H9 (cell line): ENCODE data around the gene CD4. TPM values are rescaled to one million over a fixed set of nuclear protein-coding genes. Genes with fewer than 3 reads are reported as not detected.

Source experiments
- DNase-seq: peaks from one replicate; pipeline ENCODE4 v3.0.0-alpha.2; 2017
- H2AFZ ChIP-seq: one replicate; pipeline ENCODE4 v1.6.1; 2013; ENCODE audit warnings: mild to moderate bottlenecking, low read length, control low read depth, moderate library complexity
- H2AK5ac ChIP-seq: 2 replicates; pipeline ENCODE4 v1.6.1; 2013; ENCODE audit warnings: low read length, control low read depth, mixed read lengths; ENCODE audit not compliant: insufficient read length
- H2BK120ac ChIP-seq: one replicate; pipeline ENCODE4 v1.6.1; 2013; ENCODE audit warnings: low read depth, mild to moderate bottlenecking, low read length, control low read depth, inconsistent platforms; ENCODE audit not compliant: poor library complexity, severe bottlenecking
- H2BK12ac ChIP-seq: 2 replicates; pipeline ENCODE4 v1.6.1; 2013; ENCODE audit warnings: low read length, control low read depth, mixed read lengths, low read depth; ENCODE audit not compliant: insufficient read length
- H2BK15ac ChIP-seq: 2 replicates; pipeline ENCODE4 v1.6.1; 2013; ENCODE audit warnings: low read depth, low read length, control low read depth
- H2BK20ac ChIP-seq: one replicate; pipeline ENCODE4 v1.6.1; 2013; ENCODE audit warnings: low read depth, mild to moderate bottlenecking, low read length, control low read depth, inconsistent platforms; ENCODE audit not compliant: poor library complexity, severe bottlenecking
- H2BK5ac ChIP-seq: 2 replicates; pipeline ENCODE4 v1.6.1; 2013; ENCODE audit warnings: low read length, control low read depth, mixed read lengths; ENCODE audit not compliant: insufficient read length
- H3K14ac ChIP-seq: 2 replicates; pipeline ENCODE4 v1.6.1; 2013; ENCODE audit warnings: low read length, control low read depth; ENCODE audit not compliant: insufficient read depth
- H3K18ac ChIP-seq: 2 replicates; pipeline ENCODE4 v1.6.1; 2013; ENCODE audit warnings: low read depth, mild to moderate bottlenecking, mixed read lengths, low read length, control low read depth; ENCODE audit not compliant: insufficient read length
- H3K23ac ChIP-seq: 2 replicates; pipeline ENCODE4 v1.6.1; 2013; ENCODE audit warnings: low read length, control low read depth, mixed read lengths, low read depth; ENCODE audit not compliant: insufficient read length
- H3K23me2 ChIP-seq: 2 replicates; pipeline ENCODE4 v1.6.1; 2013; ENCODE audit warnings: low read depth, mild to moderate bottlenecking, mixed read lengths, low read length, control low read depth; ENCODE audit not compliant: insufficient read length, poor library complexity, severe bottlenecking
- H3K27ac ChIP-seq: 2 replicates; pipeline ENCODE4 v1.5.1; 2013; ENCODE audit warnings: low read length, control low read depth, mixed read lengths, low read depth; ENCODE audit not compliant: insufficient read length
- H3K27me3 ChIP-seq: 2 replicates; pipeline ENCODE4 v1.6.1; 2013; ENCODE audit warnings: low read length, control low read depth, inconsistent platforms; ENCODE audit not compliant: insufficient read depth
- H3K4ac ChIP-seq: 2 replicates; pipeline ENCODE4 v1.6.1; 2013; ENCODE audit warnings: low read depth, mild to moderate bottlenecking, control low read depth, inconsistent platforms, low read length, moderate library complexity
- H3K4me1 ChIP-seq: 2 replicates; pipeline ENCODE4 v1.6.1; 2013; ENCODE audit warnings: low read length, control low read depth, inconsistent platforms; ENCODE audit not compliant: insufficient read depth
- H3K4me2 ChIP-seq: 2 replicates; pipeline ENCODE4 v1.6.1; 2013; ENCODE audit warnings: low read length, control low read depth, mixed read lengths; ENCODE audit not compliant: insufficient read length, insufficient read depth
- H3K56ac ChIP-seq: 2 replicates; pipeline ENCODE4 v1.6.1; 2013; ENCODE audit warnings: low read depth, mild to moderate bottlenecking, mixed read lengths, low read length, control low read depth; ENCODE audit not compliant: insufficient read length
- H3K79me1 ChIP-seq: 2 replicates; pipeline ENCODE4 v1.6.1; 2013; ENCODE audit warnings: low read depth, mild to moderate bottlenecking, moderate library complexity, low read length, control low read depth, inconsistent platforms; ENCODE audit not compliant: insufficient read depth, poor library complexity, severe bottlenecking
- H3K79me2 ChIP-seq: 2 replicates; pipeline ENCODE4 v1.6.1; 2013; ENCODE audit warnings: low read length, control low read depth, inconsistent platforms; ENCODE audit not compliant: insufficient read depth
- H3K9ac ChIP-seq: 2 replicates; pipeline ENCODE4 v1.6.1; 2013; ENCODE audit warnings: low read length, control low read depth, mixed read lengths; ENCODE audit not compliant: insufficient read length; ENCODE audit errors: extremely low read depth
- H3K9me3 ChIP-seq: one replicate; pipeline ENCODE4 v1.6.1; 2013; ENCODE audit warnings: low read depth, low read length, inconsistent platforms; ENCODE audit not compliant: control insufficient read depth
- H3T11ph ChIP-seq: one replicate; pipeline ENCODE4 v1.6.1; 2013; ENCODE audit warnings: mild to moderate bottlenecking, low read length, control low read depth, inconsistent platforms
- H4K20me1 ChIP-seq: one replicate; pipeline ENCODE4 v1.6.1; 2013; ENCODE audit not compliant: control insufficient read depth, insufficient read length, insufficient read depth
- H4K5ac ChIP-seq: 2 replicates; pipeline ENCODE4 v1.6.1; 2013; ENCODE audit warnings: low read depth, mild to moderate bottlenecking, mixed read lengths, low read length, control low read depth; ENCODE audit not compliant: insufficient read length
- H4K8ac ChIP-seq: replicated peaks from 2 replicates; pipeline ENCODE4 v1.6.1; 2013; ENCODE audit warnings: low read length, control low read depth, mixed read lengths, low read depth; ENCODE audit not compliant: insufficient read length
- H4K91ac ChIP-seq: 2 replicates; pipeline ENCODE4 v1.6.1; 2013; ENCODE audit warnings: low read depth, mild to moderate bottlenecking, moderate library complexity, mixed read lengths, low read length, control low read depth; ENCODE audit not compliant: insufficient read length
- H3K27ac Mint-ChIP-seq, 3 experiments: 2 replicates in 2 of 3; 3 replicates in 1 of 3; pipeline ENCODE4 v1.8.0; 2020 to 2021; ENCODE audit warnings: mixed read lengths in 3 of 3, mild to moderate bottlenecking in 1 of 3, moderate library complexity in 1 of 3
- H3K27me3 Mint-ChIP-seq: 2 replicates; pipeline ENCODE4 v1.8.0; 2021; ENCODE audit warnings: low read depth, mild to moderate bottlenecking, moderate library complexity, mixed read lengths
- H3K36me3 Mint-ChIP-seq, 3 experiments: 2 replicates in 2 of 3; 3 replicates in 1 of 3; pipeline ENCODE4 v1.8.0; 2020 to 2021; ENCODE audit warnings: low read depth in 3 of 3, mixed read lengths in 3 of 3; ENCODE audit not compliant: insufficient read depth in 1 of 3
- H3K4me1 Mint-ChIP-seq, 2 experiments: 2 replicates each; pipeline ENCODE4 v1.8.0; 2020; ENCODE audit warnings: mixed read lengths in 2 of 2
- H3K4me3 Mint-ChIP-seq, 2 experiments: 2 replicates in 1 of 2; 3 replicates in 1 of 2; pipeline ENCODE4 v1.8.0; 2020 to 2021; ENCODE audit warnings: mild to moderate bottlenecking in 2 of 2, mixed read lengths in 2 of 2, moderate library complexity in 1 of 2
- H3K9me3 Mint-ChIP-seq, 2 experiments: 2 replicates in 1 of 2; 3 replicates in 1 of 2; pipeline ENCODE4 v1.8.0; 2020; ENCODE audit warnings: mild to moderate bottlenecking in 2 of 2, mixed read lengths in 2 of 2, moderate library complexity in 1 of 2
- CTCF ChIP-seq: fragments of 200-600 bp; sonication (generic); conservative IDR thresholded peaks from 3 replicates; pipeline ENCODE4 v1.8.0; 2021; ENCODE audit warnings: antibody characterized with exemption, mild to moderate bottlenecking
- whole genome bisulfite sequencing: extraction: QIAGEN DNeasy Blood & Tissue Kit; methylation state at CpG from one replicate; pipeline ENCODE4 v1.1.7; 2013; ENCODE audit warnings: missing lambda C conversion rate, low lambda C conversion rate, mixed read lengths; ENCODE audit not compliant: insufficient read length; ENCODE audit errors: extremely low coverage; 5-methylcytosine and 5-hydroxymethylcytosine counted together
- total RNA-seq: library from RNA; stranded (reverse); gene quantifications from 2 replicates; pipeline ENCODE4 v1.2.1, GENCODE V29; 2021

The CD4 gene
- total RNA-seq, 1 experiment from 2014 or later, result 1.1 TPM

GRCh38 chr12:6860116-6860515, 70.8 kb downstream of the CD4 start:
- no peak overlapping the region for H4K91ac ChIP-seq
- no peaks in the 10 kb centered on the region for H3K79me2 ChIP-seq
- no peaks in the 10 kb centered on the region for H3K79me1 ChIP-seq
- H3T11ph ChIP-seq, result no peak overlapping the region
- H2AFZ ChIP-seq, result no peak overlapping the region
- no peak overlapping the region for H3K27ac ChIP-seq
- no peak overlapping the region for H2BK120ac ChIP-seq
- no peak overlapping the region for H2BK12ac ChIP-seq
- no peak overlapping the region for H3K4me3 Mint-ChIP-seq
- DNase-seq, result no peak
- no peaks in the 10 kb centered on the region for H3K4me1 ChIP-seq
- H3K18ac ChIP-seq, result no peak overlapping the region
- no peaks in the 10 kb centered on the region for H3K9me3 Mint-ChIP-seq
- H3K27me3 Mint-ChIP-seq, result no peaks in the 10 kb centered on the region
- no peak overlapping the region for H3K9ac ChIP-seq
- no peaks in the 10 kb centered on the region for H4K20me1 ChIP-seq
- H3K56ac ChIP-seq, result no peak overlapping the region
- H2AK5ac ChIP-seq, result no peak overlapping the region
- no peak overlapping the region for H2BK15ac ChIP-seq
- H3K27me3 ChIP-seq, result no peaks in the 10 kb centered on the region
- H3K23me2 ChIP-seq, result no peaks in the 10 kb centered on the region
- H3K23ac ChIP-seq, result no peak overlapping the region
- no peaks in the 10 kb centered on the region for H3K9me3 ChIP-seq
- no peak overlapping the region for H2BK5ac ChIP-seq
- H3K4me1 Mint-ChIP-seq, result no peaks in the 10 kb centered on the region
- no peak for TF ChIP-seq CTCF
- H4K5ac ChIP-seq, result no peak overlapping the region
- H3K4ac ChIP-seq, result no peak overlapping the region
- WGBS, result no CpG with 5 or more reads among the region's 9 CpGs
- H4K8ac ChIP-seq, result no peak overlapping the region
- peaks cover 53 to 94% (median 90%) of the 10 kb centered on the region in 3 experiments; a peak in 6 of 7 replicates for H3K36me3 Mint-ChIP-seq
- no peak overlapping the region for H2BK20ac ChIP-seq
- no peak overlapping the region for H3K27ac Mint-ChIP-seq
- no peak overlapping the region for H3K4me2 ChIP-seq
- no peak overlapping the region for H3K14ac ChIP-seq
